ENCODE results near the gene SMS.
"Not testable (repeated sequence)": the region's sequence is repeated elsewhere in the genome, so short reads cannot be mapped to it uniquely, and the experiment has no call there.

Gene SMS

DNA sequence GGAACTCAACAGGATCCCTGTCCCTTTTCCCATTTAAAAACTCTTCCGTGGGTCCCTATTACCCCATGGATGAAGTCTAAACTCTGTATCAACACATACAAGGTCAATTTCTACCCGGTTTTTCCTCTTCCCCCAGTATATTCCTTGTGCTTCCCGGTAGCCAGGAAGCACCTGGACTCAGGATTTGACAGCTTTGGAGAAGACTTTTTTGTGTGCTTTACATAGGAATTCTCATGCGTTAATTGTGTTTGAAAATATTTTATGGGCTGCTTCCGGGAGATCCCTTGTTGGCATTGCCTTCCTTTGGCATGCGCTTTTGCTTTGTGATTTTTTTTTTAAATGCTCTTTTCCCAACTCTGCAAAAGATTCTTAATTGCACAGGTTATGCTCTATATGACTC lies 7.2 kb downstream of the SMS start:
- ChIA-PET CTCF (interaction anchor here (0.6 kb wide), 1 partner anchor 40 kb away, joined by 3 read pairs; no protein-coding TSS in a partner anchor), POLR2A (ENCODE audit: low non-redundant PET) (no interaction called here)
- TF ChIP-seq, protein P1, sequence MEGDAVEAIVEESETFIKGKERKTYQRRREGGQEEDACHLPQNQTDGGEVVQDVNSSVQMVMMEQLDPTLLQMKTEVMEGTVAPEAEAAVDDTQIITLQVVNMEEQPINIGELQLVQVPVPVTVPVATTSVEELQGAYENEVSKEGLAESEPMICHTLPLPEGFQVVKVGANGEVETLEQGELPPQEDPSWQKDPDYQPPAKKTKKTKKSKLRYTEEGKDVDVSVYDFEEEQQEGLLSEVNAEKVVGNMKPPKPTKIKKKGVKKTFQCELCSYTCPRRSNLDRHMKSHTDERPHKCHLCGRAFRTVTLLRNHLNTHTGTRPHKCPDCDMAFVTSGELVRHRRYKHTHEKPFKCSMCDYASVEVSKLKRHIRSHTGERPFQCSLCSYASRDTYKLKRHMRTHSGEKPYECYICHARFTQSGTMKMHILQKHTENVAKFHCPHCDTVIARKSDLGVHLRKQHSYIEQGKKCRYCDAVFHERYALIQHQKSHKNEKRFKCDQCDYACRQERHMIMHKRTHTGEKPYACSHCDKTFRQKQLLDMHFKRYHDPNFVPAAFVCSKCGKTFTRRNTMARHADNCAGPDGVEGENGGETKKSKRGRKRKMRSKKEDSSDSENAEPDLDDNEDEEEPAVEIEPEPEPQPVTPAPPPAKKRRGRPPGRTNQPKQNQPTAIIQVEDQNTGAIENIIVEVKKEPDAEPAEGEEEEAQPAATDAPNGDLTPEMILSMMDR (conservative IDR thresholded peaks at IDR 0.05; ENCODE audit: low read depth): no peak
- H3K27ac ChIP-seq: no peak overlapping the region
- no peak for DNase-seq (ENCODE audit: low spot score)

DNA sequence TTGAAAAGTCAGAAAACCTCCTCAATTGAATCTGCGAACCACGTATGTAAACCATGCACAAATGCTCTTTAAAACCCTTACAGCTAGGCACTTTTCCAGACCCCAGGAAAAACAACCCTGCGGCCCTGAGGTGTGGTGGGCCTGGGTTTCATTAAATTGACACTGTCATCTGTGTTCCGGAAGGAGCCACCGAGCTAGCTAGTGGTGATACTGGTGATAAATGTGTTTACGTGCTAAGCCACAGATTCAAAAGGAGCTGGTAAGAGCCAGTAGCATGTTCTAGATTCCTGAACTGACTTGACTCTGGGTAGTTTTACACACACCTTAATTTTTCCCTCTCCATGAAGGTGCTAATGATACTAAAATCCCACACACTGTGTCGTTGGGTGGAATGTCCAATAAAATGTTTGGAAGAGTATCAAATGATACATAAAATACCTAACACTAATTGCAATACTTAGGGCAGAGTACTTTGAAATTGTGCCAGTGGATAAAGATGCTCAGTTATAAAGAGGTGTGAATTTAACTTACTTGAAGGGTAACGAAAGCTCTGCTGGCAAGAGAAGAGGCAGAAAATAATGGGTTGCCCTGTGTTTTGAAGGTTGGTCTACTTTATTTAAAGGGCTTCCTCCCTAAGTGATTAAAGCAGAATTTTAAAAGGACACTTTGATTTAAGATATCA lies 8.5 kb downstream of the SMS start:
- no peak overlapping the region for H3K27ac ChIP-seq
- no peak for DNase-seq (ENCODE audit: low spot score)
- TF ChIP-seq, protein P1 (conservative IDR thresholded peaks at IDR 0.05; ENCODE audit: low read depth): no peak
- ChIA-PET CTCF (no interaction called here), POLR2A (ENCODE audit: low non-redundant PET) (no interaction called here)

DNA sequence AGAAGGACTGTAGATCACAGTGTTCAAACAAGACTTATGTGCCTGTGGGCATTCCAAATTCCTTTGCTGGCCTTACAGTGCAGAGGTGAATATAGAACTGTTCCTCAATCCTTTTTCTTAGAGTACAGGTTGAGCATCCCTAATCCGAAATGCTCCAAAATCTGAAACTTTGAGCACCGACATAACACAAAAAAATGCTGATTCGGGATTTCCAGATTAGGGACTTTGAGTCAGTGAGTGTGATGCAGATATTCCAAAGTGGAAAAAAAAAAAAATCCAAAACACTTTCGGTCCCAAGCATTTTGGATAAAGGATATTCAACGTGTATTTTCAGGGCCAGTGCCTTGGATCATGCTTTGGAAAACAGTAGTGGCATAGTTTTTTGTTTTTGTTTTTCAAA lies 9.2 kb downstream of the SMS start:
- TF ChIP-seq, protein P1 (conservative IDR thresholded peaks at IDR 0.05; ENCODE audit: low read depth): no peak
- ChIA-PET CTCF (no interaction called here), POLR2A (ENCODE audit: low non-redundant PET) (no interaction called here)
- no peak for DNase-seq (ENCODE audit: low spot score)
- H3K27ac ChIP-seq: no peak overlapping the region

DNA sequence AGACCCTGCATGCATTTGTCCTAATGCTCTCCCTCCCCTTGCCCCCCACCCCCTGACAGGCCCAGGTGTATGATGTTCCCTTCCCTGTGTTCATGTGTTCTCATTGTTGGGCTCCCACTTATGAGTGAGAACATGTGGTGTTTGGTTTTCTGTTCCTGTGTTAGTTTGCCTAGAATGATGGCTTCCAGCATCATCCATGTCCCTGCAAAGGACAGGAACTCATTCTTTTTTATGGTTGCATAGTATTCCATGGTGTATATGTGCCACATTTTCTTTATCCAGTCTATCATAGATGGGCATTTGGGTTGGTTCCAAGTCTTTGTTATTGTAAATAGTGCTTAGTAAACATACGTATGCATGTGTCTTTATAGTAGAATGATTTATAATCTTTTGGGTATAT lies 10.0 kb downstream of the SMS start:
- H3K27ac ChIP-seq; CTCF ChIA-PET; POLR2A ChIA-PET (ENCODE audit: low non-redundant PET); DNase-seq (ENCODE audit: low spot score): not testable (repeated sequence)

DNA sequence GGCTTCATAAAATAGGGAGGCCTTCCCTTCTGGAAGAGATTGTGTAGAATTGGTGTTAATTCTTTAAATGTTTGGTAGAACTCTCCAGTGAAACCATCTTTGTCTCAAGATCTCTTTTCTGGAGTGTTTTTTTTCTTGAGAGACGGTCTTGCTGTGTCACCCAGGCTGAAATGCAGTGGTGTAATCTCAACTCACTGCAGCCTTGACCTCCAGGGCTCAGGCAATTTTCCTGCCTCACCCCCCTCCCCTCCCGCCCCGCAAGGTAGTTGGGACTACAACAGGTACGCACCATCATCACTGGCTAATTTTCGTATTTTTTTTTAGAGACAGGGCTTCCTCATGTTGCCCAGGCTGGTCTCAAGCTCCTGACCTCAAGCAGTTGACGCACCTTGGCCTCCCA lies 12.1 kb downstream of the SMS start:
- CTCF ChIA-PET: no interaction called here
- POLR2A ChIA-PET (ENCODE audit: low non-redundant PET): no interaction called here
- TF ChIP-seq, protein P1 (conservative IDR thresholded peaks at IDR 0.05; ENCODE audit: low read depth): no peak
- DNase-seq (ENCODE audit: low spot score): no peak
- no peak overlapping the region for H3K27ac ChIP-seq

DNA sequence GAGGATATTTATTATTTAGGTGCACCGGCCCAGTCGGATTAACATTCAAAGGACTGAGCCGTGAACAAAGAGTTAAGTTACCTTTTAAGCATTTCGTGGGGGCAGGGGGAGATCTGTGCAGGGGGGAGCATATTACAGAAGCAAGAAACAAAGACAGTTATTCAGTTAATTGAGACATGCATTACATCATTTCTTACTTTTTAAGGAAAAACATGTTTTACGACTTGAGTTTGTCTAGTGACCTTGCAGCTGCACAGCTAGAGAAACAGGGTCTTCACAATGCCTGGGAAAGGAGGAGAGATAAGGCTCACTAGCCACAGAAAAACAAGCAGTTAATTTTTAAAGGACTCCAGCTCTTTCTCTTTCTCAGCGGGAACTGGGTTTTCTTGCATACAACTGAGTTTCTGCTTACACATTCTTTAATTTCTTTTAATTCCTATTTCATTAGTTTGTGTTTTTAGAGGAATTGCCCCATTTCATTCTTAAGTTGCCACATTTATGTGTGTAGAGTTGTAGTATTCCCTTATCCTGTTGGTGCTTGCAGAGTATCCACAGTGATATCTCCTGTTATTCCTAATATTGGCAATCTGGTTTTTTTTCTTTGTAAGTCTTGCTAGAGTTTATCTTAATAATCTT lies 12.8 kb downstream of the SMS start:
- DNase-seq (ENCODE audit: low spot score); POLR2A ChIA-PET (ENCODE audit: low non-redundant PET); H3K27ac ChIP-seq; CTCF ChIA-PET: not testable (repeated sequence)

DNA sequence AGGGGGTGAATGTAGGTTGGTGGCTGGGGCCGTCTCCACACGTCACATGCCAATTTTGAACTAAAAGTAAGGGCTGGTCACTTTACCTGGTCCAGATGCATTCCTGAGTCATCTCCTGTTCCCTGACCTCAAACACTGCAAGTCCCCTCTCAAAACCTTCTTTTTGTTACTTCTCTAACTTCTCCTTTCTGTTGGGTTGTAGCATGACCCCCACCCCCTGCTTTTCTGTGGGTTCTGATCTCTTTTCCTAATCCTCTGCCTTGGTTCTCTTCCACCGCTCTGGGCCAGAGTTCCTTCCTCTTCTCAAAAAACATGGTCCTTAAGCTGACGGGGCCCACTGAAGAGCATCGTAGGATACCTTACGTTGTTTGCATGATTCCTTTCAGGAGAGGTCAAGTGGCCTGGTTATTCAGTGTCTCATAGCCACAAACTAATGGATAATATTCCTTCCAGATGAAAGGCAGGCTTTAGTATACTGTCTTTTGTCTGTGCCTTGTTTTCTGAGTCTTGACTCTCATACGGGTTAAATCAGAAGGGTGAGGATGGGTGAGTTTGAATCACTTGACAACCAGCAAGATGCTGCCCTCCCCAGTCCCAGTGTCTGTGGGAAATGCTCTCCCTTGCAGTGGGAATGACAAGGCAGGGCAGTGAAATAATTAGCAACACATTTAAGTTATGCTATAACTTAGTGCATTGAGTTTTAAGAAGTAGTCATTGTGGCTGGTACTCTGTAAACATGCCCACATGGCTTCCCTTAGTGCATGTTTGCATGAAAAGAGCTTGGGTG lies 15.1 kb downstream of the SMS start:
- no peak overlapping the region for H3K27ac ChIP-seq
- TF ChIP-seq, protein P1 (conservative IDR thresholded peaks at IDR 0.05; ENCODE audit: low read depth): no peak
- CTCF ChIA-PET: no interaction called here
- no peak for DNase-seq (ENCODE audit: low spot score)
- POLR2A ChIA-PET (ENCODE audit: low non-redundant PET): no interaction called here

Data from RWPE1 (cell line).